Activated naive CD8-positive, alpha-beta T cell treated with anti-CD3 and anti-CD28 coated beads, Interleukin-2, amount 50 U/mL, for 24 hours (primary cell): ENCODE data around the gene MAP2.
A peak's percentile ranks its signal among the peaks of the same experiment; 100 is the strongest.

ENCODE experiments used
- ATAC-seq: fragments of 150-1000 bp; cut with Tn5 transposase; one replicate; pipeline ENCODE4 v1.10.0; 2021
- DNase-seq: peaks from one replicate; pipeline ENCODE4 v3.0.0; 2021
- H3K27ac Mint-ChIP-seq: one replicate; pipeline ENCODE4 v1.8.0; 2021; ENCODE audit warnings: mild to moderate bottlenecking, mixed read lengths
- H3K27me3 Mint-ChIP-seq: one replicate; pipeline ENCODE4 v1.8.0; 2021; ENCODE audit warnings: mixed read lengths
- H3K36me3 Mint-ChIP-seq: one replicate; pipeline ENCODE4 v1.8.0; 2021; ENCODE audit warnings: low read depth, mixed read lengths
- H3K4me1 Mint-ChIP-seq: one replicate; pipeline ENCODE4 v1.8.0; 2021; ENCODE audit warnings: mixed read lengths
- H3K4me3 Mint-ChIP-seq: one replicate; pipeline ENCODE4 v1.8.0; 2021; ENCODE audit warnings: mild to moderate bottlenecking, moderate library complexity, mixed read lengths
- H3K9me3 Mint-ChIP-seq: one replicate; pipeline ENCODE4 v1.8.0; 2021; ENCODE audit warnings: mixed read lengths

Gene MAP2, protein sequence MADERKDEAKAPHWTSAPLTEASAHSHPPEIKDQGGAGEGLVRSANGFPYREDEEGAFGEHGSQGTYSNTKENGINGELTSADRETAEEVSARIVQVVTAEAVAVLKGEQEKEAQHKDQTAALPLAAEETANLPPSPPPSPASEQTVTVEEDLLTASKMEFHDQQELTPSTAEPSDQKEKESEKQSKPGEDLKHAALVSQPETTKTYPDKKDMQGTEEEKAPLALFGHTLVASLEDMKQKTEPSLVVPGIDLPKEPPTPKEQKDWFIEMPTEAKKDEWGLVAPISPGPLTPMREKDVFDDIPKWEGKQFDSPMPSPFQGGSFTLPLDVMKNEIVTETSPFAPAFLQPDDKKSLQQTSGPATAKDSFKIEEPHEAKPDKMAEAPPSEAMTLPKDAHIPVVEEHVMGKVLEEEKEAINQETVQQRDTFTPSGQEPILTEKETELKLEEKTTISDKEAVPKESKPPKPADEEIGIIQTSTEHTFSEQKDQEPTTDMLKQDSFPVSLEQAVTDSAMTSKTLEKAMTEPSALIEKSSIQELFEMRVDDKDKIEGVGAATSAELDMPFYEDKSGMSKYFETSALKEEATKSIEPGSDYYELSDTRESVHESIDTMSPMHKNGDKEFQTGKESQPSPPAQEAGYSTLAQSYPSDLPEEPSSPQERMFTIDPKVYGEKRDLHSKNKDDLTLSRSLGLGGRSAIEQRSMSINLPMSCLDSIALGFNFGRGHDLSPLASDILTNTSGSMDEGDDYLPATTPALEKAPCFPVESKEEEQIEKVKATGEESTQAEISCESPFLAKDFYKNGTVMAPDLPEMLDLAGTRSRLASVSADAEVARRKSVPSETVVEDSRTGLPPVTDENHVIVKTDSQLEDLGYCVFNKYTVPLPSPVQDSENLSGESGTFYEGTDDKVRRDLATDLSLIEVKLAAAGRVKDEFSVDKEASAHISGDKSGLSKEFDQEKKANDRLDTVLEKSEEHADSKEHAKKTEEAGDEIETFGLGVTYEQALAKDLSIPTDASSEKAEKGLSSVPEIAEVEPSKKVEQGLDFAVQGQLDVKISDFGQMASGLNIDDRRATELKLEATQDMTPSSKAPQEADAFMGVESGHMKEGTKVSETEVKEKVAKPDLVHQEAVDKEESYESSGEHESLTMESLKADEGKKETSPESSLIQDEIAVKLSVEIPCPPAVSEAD (N-terminal part only)

DNA sequence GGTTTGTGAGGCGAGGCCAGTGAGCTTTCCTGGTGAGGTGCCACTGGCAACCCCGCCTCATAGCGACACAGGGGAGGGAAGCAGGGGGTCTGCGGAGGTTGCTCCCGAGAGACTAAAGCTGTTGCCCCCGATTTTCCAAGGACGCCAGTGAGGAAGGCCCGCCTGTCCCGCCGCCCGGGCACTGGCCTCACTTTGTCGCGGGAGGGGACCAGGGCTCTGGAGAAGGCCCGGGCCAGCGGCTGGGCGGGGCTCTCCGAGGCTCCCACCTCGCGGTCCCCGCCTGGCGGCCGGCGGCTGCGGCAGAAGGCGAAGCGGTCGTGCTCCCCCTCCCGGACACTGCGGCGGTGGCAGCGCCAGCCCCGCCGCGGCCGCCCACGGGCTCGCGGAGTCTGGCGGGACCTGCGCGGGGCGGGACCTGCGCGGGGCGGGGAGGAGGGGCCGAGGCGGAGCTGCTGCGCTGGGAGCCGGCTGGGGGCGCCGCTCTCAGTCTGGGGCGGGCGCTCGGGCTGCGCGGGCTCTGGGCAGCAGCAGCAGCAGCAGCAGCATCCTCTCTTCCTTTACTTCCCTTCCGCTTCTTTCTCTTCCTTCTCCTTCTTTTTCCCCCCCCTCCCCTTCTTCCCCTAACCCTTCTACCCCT lies at the start of gene MAP2:
Gene MAP2 (plus strand): TSS at position 486 of the 637 bp plus-strand sequence. CDS start 229,124 bp downstream, outside the sequence.
- Mint-ChIP-seq H3K4me3 (peak within 1 kb of the TSS; percentile 58), H3K27me3 (peaks cover 45% of the 10 kb centered on the region)

DNA sequence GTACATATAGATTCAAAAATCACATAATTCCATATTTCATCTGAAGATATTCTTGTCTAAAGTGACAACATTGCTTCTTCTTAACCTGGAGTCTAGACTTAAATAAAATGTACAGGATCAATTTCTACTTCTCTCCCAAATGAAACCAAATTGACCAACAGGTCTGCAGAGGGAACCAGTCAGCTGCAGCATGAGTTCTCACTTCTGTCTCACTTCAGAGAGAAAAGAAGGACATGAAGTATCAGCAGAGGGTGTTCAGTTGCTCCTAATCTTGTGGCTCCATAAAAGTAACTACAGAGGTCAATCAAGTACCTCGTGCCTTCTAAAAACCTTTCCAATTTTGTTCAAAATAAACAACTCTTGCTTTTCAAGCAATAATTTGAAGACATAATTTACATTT lies 47.2 kb upstream of the MAP2 start:
- no peaks in the 10 kb centered on the region for H3K36me3 Mint-ChIP-seq

More for the DNA sequence above, at the start of gene MAP2:
- DNase-seq, result peak; percentile 74
- H3K4me1 Mint-ChIP-seq, result peaks cover 8% of the 10 kb centered on the region
- peak; percentile 96 for ATAC-seq
- H3K36me3 Mint-ChIP-seq, result no peaks in the 10 kb centered on the region
- no peaks in the 10 kb centered on the region for H3K9me3 Mint-ChIP-seq
- no peak within 1 kb of the TSS for H3K27ac Mint-ChIP-seq

DNA sequence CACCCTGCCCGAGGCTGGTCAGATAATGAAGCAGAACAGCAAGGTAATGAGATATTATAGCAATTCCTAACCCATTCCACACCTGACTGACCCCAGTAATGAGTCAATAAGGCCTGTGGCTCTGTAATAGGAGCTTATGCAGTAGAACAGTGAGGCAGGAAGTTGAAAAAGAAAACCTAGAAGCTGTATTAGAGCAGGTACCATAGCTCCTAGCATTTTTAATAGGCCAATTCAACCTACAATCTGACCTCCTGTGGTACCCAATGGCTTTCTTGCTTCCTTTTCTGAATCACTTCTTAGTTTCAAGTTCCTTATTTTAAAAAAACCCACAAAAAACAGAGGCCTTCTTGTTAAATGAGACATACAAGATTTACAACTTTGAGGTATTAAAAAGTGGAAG lies 43.6 kb upstream of the MAP2 start:
- H3K4me1 Mint-ChIP-seq, result no peaks in the 10 kb centered on the region
- peaks cover 22% of the 10 kb centered on the region for H3K9me3 Mint-ChIP-seq
- ATAC-seq (no peak), DNase-seq (no peak)
- no peak overlapping the region for H3K27ac Mint-ChIP-seq
- H3K36me3 Mint-ChIP-seq, result no peaks in the 10 kb centered on the region
- no peaks in the 10 kb centered on the region for H3K27me3 Mint-ChIP-seq
- H3K4me3 Mint-ChIP-seq, result no peak overlapping the region

More for the DNA sequence above, 47.2 kb upstream of the MAP2 start:
- no peak for DNase-seq
- H3K4me1 Mint-ChIP-seq, result no peaks in the 10 kb centered on the region
- no peak overlapping the region for H3K4me3 Mint-ChIP-seq
- H3K9me3 Mint-ChIP-seq, result peaks cover 41% of the 10 kb centered on the region
- ATAC-seq, result no peak
- no peaks in the 10 kb centered on the region for H3K27me3 Mint-ChIP-seq
- H3K27ac Mint-ChIP-seq, result no peak overlapping the region

DNA sequence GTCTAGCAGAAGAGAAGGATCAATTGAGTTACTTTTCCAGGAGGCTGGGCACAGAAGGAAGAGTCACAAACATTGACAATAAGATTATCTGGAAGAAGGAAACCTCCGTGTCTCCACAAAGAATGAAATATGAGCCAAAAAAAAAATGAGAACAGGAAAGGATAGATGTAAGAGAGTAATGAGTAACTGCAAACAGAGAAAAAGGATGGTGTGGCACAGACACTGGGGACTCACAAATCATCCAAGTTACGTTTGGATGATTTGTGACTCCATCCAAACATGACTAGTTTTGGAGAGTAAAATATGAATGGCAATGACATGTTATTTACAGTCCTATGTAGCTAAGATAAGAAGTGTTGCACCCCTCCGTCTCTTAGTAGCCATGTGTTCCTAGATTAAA lies 42.8 kb upstream of the MAP2 start:
- ATAC-seq, result no peak
- Mint-ChIP-seq H3K4me3 (no peak overlapping the region), H3K27ac (no peak overlapping the region), H3K36me3 (no peaks in the 10 kb centered on the region), H3K9me3 (peaks cover 18% of the 10 kb centered on the region), H3K4me1 (no peaks in the 10 kb centered on the region), H3K27me3 (no peaks in the 10 kb centered on the region)
- DNase-seq, result no peak

DNA sequence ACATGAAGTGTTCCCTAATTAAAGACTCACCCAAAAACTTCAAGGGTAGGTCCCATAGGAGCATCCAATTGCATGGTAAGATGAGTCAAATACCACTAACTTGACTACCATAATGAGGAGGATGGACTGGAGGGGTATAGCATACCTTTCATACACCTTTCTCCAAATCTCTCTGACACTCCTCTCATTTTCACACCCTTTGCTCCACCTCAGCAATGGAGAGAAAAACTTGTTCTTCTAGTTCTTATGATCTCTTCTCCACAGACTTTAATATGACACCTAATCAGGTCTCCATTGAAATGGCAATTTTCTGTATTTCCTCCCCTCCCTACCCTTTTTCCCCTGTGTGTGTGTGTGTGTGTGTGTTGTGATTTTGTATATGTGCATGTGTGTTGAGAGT lies 41.1 kb upstream of the MAP2 start:
- Mint-ChIP-seq H3K9me3 (peaks cover 10% of the 10 kb centered on the region), H3K27ac (peak overlapping the region; percentile 12), H3K4me1 (no peaks in the 10 kb centered on the region), H3K27me3 (no peaks in the 10 kb centered on the region), H3K36me3 (no peaks in the 10 kb centered on the region), H3K4me3 (no peak overlapping the region)
- no peak for ATAC-seq
- DNase-seq, result no peak

DNA sequence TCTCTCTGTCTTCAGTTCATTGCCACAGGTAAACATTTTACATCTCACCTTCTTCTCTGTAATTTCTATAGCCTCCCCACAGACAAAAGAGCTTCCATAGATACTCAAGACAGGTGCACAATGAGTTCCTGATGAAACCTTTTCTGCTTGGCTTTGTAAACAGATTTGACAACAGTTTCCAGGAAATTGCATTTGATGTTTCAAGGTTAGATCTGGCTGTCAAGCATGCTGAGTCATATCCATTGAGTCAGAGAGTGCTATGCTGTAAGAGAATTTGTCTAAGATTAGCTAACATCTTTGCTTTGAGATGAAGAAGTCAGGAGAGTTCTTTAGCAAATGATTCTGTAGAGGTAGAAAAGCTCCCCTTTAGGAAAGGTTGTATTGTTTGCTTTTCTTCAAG lies 40.6 kb upstream of the MAP2 start:
- H3K27ac Mint-ChIP-seq, result no peak overlapping the region
- no peaks in the 10 kb centered on the region for H3K27me3 Mint-ChIP-seq
- peaks cover 10% of the 10 kb centered on the region for H3K9me3 Mint-ChIP-seq
- no peaks in the 10 kb centered on the region for H3K36me3 Mint-ChIP-seq
- ATAC-seq, result no peak
- no peaks in the 10 kb centered on the region for H3K4me1 Mint-ChIP-seq
- DNase-seq, result no peak
- H3K4me3 Mint-ChIP-seq, result no peak overlapping the region

DNA sequence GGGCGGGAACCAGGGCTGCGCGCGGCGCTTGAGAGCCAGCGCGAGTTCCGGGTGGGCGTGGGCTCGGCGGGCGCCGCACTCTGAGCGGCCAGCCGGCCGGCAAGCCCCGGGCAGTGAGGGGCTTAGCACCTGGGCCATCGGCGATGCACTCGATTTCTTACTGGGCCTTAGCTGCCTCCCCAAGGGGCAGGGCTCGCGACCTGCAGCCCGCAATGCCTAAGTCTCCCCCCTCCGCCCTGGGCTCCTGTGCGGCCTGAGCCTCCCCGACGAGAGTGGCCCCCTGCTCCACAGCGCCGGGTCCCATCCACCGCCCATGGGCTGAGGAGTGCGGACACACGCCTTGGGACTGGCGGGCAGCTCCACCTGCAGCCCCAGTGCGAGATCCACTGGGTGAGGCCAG lies 36.5 kb upstream of the MAP2 start:
- H3K4me3 Mint-ChIP-seq, result no peak overlapping the region
- peaks cover 10% of the 10 kb centered on the region for H3K9me3 Mint-ChIP-seq
- DNase-seq (no peak), ATAC-seq (no peak)
- H3K27ac Mint-ChIP-seq, result no peak overlapping the region
- H3K36me3 Mint-ChIP-seq, result no peaks in the 10 kb centered on the region
- H3K27me3 Mint-ChIP-seq, result no peaks in the 10 kb centered on the region
- H3K4me1 Mint-ChIP-seq, result no peaks in the 10 kb centered on the region

DNA sequence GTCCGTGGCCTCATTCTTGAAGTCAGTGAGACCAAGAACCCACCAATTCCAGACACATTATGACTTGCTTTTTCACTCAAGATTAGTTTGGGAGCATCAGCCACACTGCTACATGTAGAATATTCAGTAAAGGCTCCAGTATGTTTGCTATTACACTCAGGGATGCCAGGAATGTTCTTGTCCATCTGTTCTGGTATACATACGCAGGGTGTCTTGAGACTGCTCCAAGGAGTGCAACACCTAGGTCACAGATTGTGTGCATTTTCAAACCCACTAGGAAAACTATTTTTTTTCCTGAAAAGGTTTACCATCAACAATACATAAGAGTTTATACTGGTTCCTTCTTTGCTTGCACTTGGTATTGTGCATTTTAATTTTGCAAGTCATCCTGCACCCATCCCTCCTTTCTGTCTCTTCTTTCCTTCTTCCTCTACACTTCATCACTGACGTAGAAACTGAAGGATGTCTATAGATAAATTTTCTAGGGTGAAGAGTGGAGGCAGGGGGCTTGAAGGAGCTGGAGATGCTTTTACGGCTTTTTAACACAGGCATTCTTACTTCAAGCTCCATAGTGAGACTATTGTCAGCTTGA lies 35.3 kb upstream of the MAP2 start:
- no peak for ATAC-seq
- peaks cover 4% of the 10 kb centered on the region for H3K9me3 Mint-ChIP-seq
- no peaks in the 10 kb centered on the region for H3K36me3 Mint-ChIP-seq
- H3K27me3 Mint-ChIP-seq, result no peaks in the 10 kb centered on the region
- H3K27ac Mint-ChIP-seq, result no peak overlapping the region
- no peak for DNase-seq
- no peak overlapping the region for H3K4me3 Mint-ChIP-seq
- no peaks in the 10 kb centered on the region for H3K4me1 Mint-ChIP-seq

DNA sequence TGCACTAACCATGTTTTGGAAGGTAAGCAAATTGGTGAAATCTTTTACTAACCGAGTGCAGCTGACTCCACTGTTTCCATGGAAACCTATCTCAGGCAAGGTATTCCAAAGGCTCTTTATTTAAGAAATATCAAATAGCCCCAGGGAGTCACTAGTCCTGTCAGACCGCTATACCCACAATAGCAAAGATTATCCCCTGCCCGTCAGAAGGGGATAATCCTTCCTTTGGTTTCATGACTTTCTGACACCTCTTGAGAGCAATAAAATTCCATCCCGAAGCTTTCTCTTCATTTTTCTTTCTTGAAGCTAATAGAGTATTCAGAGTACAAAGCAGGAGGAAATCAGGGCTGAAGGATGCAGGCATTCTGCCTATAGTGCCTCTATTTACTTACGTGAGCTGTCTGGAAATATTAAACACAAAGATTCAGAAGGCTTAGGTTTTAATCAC lies 34.7 kb upstream of the MAP2 start:
- H3K4me1 Mint-ChIP-seq, result no peaks in the 10 kb centered on the region
- no peaks in the 10 kb centered on the region for H3K36me3 Mint-ChIP-seq
- H3K27me3 Mint-ChIP-seq, result peaks cover 2% of the 10 kb centered on the region
- ATAC-seq (no peak), DNase-seq (no peak)
- peaks cover 4% of the 10 kb centered on the region for H3K9me3 Mint-ChIP-seq
- no peak overlapping the region for H3K4me3 Mint-ChIP-seq
- no peak overlapping the region for H3K27ac Mint-ChIP-seq

DNA sequence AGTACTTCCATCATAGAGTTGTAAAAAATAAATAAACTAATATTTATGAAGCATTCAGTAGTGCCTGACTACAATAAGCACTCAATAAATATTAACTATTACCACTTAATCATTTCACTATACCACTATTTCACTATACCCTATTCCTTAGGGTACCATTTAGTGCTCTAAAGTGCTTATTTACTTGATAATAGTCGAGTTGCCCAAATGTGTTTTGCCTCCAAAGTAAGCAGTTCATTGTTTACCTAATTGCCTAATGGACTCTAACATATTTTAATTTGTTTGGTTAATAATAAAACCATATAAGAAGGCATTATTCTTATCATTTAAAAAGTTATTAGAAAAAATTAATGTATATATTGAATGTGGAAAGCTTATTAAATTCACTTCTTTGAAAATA lies 33.0 kb upstream of the MAP2 start:
- Mint-ChIP-seq H3K27ac (no peak overlapping the region), H3K36me3 (no peaks in the 10 kb centered on the region), H3K4me1 (no peaks in the 10 kb centered on the region), H3K4me3 (no peak overlapping the region), H3K9me3 (peaks cover 2% of the 10 kb centered on the region), H3K27me3 (peaks cover 2% of the 10 kb centered on the region)
- ATAC-seq (no peak), DNase-seq (no peak)

DNA sequence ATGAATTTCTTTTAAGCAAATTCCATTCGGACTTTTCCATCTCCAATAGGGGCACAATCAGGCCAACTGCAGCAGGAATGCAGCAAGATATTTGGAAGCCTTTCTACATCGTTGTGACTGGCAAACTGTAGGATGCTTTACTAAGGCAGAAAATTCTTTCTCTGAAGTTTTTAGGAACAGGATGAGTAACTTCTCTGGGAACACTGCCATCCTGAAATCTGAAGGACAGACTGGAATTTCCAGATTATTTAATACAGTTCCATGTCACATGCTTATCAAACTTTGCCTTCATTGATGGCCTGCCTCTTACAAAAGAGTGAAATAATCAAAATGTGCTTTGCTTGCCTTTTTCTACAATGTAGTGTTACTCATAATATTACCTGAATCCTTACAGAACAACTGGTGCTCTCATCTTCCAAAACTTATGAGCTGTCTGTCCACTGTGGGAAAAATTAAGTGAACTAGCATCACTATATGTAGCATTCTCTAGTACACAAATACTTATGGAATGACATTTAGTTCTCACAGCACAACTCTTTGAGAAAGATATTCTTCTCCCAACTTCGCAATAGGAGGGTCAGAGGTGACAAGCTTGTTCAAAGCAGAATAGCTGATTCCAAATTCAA lies 32.0 kb upstream of the MAP2 start:
- Mint-ChIP-seq H3K4me1 (no peaks in the 10 kb centered on the region), H3K36me3 (no peaks in the 10 kb centered on the region), H3K27ac (no peak overlapping the region), H3K27me3 (peaks cover 2% of the 10 kb centered on the region), H3K9me3 (no peaks in the 10 kb centered on the region), H3K4me3 (no peak overlapping the region)
- DNase-seq (no peak), ATAC-seq (no peak)

DNA sequence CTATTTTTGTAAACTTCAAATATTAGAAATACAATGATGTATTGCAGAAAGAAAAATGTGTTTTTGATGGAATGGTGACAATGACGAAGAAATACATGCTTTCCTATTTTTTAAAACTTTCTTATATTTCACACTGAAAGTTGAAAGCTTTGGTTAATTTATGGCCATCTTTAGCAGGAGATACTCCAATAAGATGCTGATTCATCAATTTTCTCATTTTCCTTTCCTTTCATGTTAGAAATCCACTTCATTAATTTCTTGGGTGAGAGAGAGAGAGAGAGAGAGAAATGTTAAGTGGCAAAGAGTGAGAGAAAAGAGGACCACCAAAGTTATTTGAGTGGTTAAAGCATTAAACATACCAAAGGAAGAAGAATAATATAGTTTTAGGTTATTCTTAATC lies 28.6 kb upstream of the MAP2 start:
- DNase-seq, result no peak
- ATAC-seq, result no peak
- Mint-ChIP-seq H3K9me3 (no peaks in the 10 kb centered on the region), H3K36me3 (no peaks in the 10 kb centered on the region), H3K27ac (no peak overlapping the region), H3K27me3 (peaks cover 2% of the 10 kb centered on the region), H3K4me3 (no peak overlapping the region), H3K4me1 (no peaks in the 10 kb centered on the region)

DNA sequence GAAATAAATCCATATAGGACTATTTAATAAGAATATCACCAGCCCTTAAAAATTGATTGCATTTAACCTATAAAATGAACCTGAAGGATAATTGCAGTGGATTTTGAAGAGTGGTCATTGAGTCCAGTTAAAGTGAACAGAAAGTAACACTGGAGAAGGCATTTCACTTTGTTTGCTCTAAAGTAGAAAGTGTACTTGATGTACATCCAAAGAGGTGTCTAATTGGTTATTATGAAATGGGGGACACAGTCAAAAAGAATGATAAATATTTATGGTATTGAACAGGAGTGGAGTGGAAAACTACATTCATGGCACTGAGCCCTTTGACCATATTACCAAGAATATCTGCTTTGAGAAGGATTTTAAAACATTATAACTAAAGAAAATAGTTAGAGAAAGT lies 28.2 kb upstream of the MAP2 start:
- H3K9me3 Mint-ChIP-seq, result no peaks in the 10 kb centered on the region
- H3K27me3 Mint-ChIP-seq, result peaks cover 2% of the 10 kb centered on the region
- ATAC-seq (no peak), DNase-seq (no peak)
- H3K27ac Mint-ChIP-seq, result no peak overlapping the region
- H3K36me3 Mint-ChIP-seq, result no peaks in the 10 kb centered on the region
- H3K4me1 Mint-ChIP-seq, result no peaks in the 10 kb centered on the region
- H3K4me3 Mint-ChIP-seq, result no peak overlapping the region
